ENCODE data around the gene FER. TPM values are rescaled to one million over a fixed set of nuclear protein-coding genes. Genes with fewer than 3 reads are reported as not detected.

FER gene
- total and polyA plus RNA-seq, 10 of the 15 experiments (the other 5 are each of a cell fraction or from before 2014, with no cell fraction given) = 4.4 to 19.1 (median 9.6) TPM

DNA sequence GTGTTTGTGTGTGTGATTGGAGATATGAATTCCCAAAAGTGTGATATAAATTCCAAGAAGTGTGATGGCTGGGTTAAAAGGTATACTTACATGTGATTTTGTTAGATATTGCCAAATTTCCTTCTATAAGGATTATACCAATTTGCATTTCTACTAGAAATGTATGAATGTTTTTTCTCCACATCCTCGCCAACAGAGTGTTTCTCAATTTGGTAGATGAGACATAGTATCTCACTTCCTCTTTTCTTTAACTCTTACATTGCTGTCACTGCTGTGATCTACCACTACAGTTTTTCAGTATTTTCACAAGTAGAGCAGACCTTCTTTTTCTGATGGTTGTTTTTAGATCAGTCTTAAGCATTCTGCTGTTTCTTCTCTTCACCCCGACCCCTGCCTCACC lies 111.3 kb downstream of the FER start:
- FAIRE-seq (no peak), ATAC-seq (peak; percentile 99), DNase-seq (ENCODE audit: low read depth, low spot score) (peak; percentile 58)
- no peaks in the 10 kb centered on the region for H3K27me3 ChIP-seq (replicated peaks in 1 of 2; ENCODE audit: control insufficient read depth in 2 of 2, insufficient read depth in 2 of 2, low read length in 1 of 2)
- in situ Hi-C loops (cut with MboI) (no loop called here), intact Hi-C loops (cut with micrococcal nuclease; ENCODE audit: unreplicated experiment) (no loop called here)
- no peak overlapping the region; the same call in 1 of the 2 replicates for H3K9ac ChIP-seq (ENCODE audit: control insufficient read depth, insufficient read depth, low read length)
- no peaks in the 10 kb centered on the region; the same call in 2 of the 3 replicates for H3K9me3 ChIP-seq (replicated peaks; ENCODE audit: control insufficient read depth, insufficient read depth, low read length)
- peak overlapping the region; percentile 66 for H3K4me2 ChIP-seq (ENCODE audit: control insufficient read depth, insufficient read depth)
- H2AFZ ChIP-seq (ENCODE audit: control insufficient read depth, low read depth, low read length) = peak overlapping the region; percentile 27
- H3K36me3 ChIP-seq (ENCODE audit: control insufficient read depth in 2 of 2, insufficient read depth in 2 of 2, low read length in 1 of 2) = no peaks in the 10 kb centered on the region
- SMC1A ChIA-PET (ENCODE audit: uncharacterized antibody, unreplicated experiment) = interaction anchor here (0.6 to 1.6 kb wide), 3 partner anchors 32 to 499 kb away, joined by 3 to 9 read pairs (median 3); no protein-coding TSS in a partner anchor
- 0% methylated on average over 2 of the region's 2 CpGs for WGBS (ENCODE audit: insufficient coverage, insufficient replicate concordance, low lambda C conversion rate, missing lambda C conversion rate)
- H3K4me3 ChIP-seq = peak overlapping the region; percentile 28; the same call in 1 of the 2 replicates
- no peaks in the 10 kb centered on the region for H4K20me1 ChIP-seq (ENCODE audit: control insufficient read depth, insufficient read depth)
- H3K4me1 ChIP-seq (ENCODE audit: control insufficient read depth, insufficient read depth, low read length) = peaks cover 13% of the 10 kb centered on the region
- no peaks in the 10 kb centered on the region for H3K79me2 ChIP-seq (ENCODE audit: control insufficient read depth, insufficient read depth, low read length)
- peak overlapping the region; percentile 72 for H3K27ac ChIP-seq (ENCODE audit: control insufficient read depth, insufficient read depth)
- BruUV-seq (replicated peaks) = no TSS peak
- CTCF ChIA-PET = no interaction called here
- RAD21 ChIA-PET (ENCODE audit: unreplicated experiment) = interaction anchor here (0.6 to 1.1 kb wide), 4 partner anchors 106 to 551 kb away, joined by 3 to 12 read pairs (median 4); partner anchors contain the start of gene PJA2
- POLR2A ChIA-PET = interaction anchor here (0.6 kb wide), 1 partner anchor 596 kb away, joined by 3 read pairs; no protein-coding TSS in a partner anchor
- peak; percentile 64; the same call in 1 of the 2 replicates for TF ChIP-seq BMI1 (IDR thresholded peaks at IDR 0.05; ENCODE audit: borderline replicate concordance)
- TF ChIP-seq EP300 (IDR thresholded peaks at IDR 0.05; ENCODE audit: borderline replicate concordance in 1 of 2, control insufficient read depth in 1 of 2, low read depth in 2 of 2, low read length in 2 of 2) = peak; percentile 15 to 89; a peak in 2 of 4 replicates
- TF ChIP-seq MTA3 (IDR thresholded peaks at IDR 0.05; ENCODE audit: borderline replicate concordance, low read length) = peak; percentile 76; the same call in 1 of the 2 replicates
- TF ChIP-seq, protein P1, sequence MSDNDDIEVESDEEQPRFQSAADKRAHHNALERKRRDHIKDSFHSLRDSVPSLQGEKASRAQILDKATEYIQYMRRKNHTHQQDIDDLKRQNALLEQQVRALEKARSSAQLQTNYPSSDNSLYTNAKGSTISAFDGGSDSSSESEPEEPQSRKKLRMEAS (IDR thresholded peaks at IDR 0.05; ENCODE audit: low read depth, low read length) = no peak
- no peak for TF ChIP-seq MYC (IDR thresholded peaks at IDR 0.05; ENCODE audit: insufficient read depth, insufficient read length, insufficient replicate concordance, low read length, severe bottlenecking)
- peak; percentile 90 for TF ChIP-seq CBX5 (IDR thresholded peaks at IDR 0.05; ENCODE audit: low read depth)
- TF ChIP-seq FOXM1 (IDR thresholded peaks at IDR 0.05; ENCODE audit: low read depth, low read length) = peak; percentile 54; the same call in 1 of the 2 replicates
- TF ChIP-seq, protein P2, sequence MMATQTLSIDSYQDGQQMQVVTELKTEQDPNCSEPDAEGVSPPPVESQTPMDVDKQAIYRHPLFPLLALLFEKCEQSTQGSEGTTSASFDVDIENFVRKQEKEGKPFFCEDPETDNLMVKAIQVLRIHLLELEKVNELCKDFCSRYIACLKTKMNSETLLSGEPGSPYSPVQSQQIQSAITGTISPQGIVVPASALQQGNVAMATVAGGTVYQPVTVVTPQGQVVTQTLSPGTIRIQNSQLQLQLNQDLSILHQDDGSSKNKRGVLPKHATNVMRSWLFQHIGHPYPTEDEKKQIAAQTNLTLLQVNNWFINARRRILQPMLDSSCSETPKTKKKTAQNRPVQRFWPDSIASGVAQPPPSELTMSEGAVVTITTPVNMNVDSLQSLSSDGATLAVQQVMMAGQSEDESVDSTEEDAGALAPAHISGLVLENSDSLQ (IDR thresholded peaks at IDR 0.05) = peak; percentile 51
- TF ChIP-seq BHLHE40 (IDR thresholded peaks at IDR 0.05; ENCODE audit: borderline replicate concordance in 1 of 2, low read depth in 2 of 2, low read length in 1 of 2) = peak in 1 of 2 experiments; percentile 26; a peak in 1 of 4 replicates
- TF ChIP-seq TBL1XR1 (IDR thresholded peaks at IDR 0.05; ENCODE audit: low read depth, low read length) = peak; percentile 49; the same call in 1 of the 2 replicates
- TF ChIP-seq NFIC (IDR thresholded peaks at IDR 0.05; ENCODE audit: low read depth, low read length) = peak; percentile 75
- TF ChIP-seq DPF2 (IDR thresholded peaks at IDR 0.05) = peak; percentile 92
- TF ChIP-seq, protein P3, sequence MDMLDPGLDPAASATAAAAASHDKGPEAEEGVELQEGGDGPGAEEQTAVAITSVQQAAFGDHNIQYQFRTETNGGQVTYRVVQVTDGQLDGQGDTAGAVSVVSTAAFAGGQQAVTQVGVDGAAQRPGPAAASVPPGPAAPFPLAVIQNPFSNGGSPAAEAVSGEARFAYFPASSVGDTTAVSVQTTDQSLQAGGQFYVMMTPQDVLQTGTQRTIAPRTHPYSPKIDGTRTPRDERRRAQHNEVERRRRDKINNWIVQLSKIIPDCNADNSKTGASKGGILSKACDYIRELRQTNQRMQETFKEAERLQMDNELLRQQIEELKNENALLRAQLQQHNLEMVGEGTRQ (IDR thresholded peaks at IDR 0.05; ENCODE audit: borderline replicate concordance, low read depth, low read length) = no peak
- TF ChIP-seq KAT2A (conservative IDR thresholded peaks at IDR 0.05; ENCODE audit: control insufficient read depth, low read depth, low read length) = no peak
- peak; percentile 56; the same call in 1 of the 2 replicates for TF ChIP-seq CREM (IDR thresholded peaks at IDR 0.05; ENCODE audit: low read depth)
- TF ChIP-seq JUNB (IDR thresholded peaks at IDR 0.05) = peak; percentile 61; the same call in 1 of the 2 replicates
- peak; percentile 99 for TF ChIP-seq SPI1 (IDR thresholded peaks at IDR 0.05; ENCODE audit: borderline replicate concordance, insufficient read depth, low read depth, low read length)
- 0 out of 2 replicates have a peak, but pooled peaks have one; percentile 47 for TF ChIP-seq STAT3 (IDR thresholded peaks at IDR 0.05; ENCODE audit: low read depth, low read length)
- peak; percentile 74 for TF ChIP-seq MEF2A (IDR thresholded peaks at IDR 0.05; ENCODE audit: insufficient read depth, low read depth, low read length)
- TF ChIP-seq PAX5 (IDR thresholded peaks at IDR 0.05; ENCODE audit: borderline replicate concordance, low read depth, low read length) = 0 out of 2 replicates have a peak, but pooled peaks have one; percentile 59
- no peak for TF ChIP-seq RB1 (IDR thresholded peaks at IDR 0.05; ENCODE audit: borderline replicate concordance)
